ENCODE results near the gene XPO4. TPM values are rescaled to one million over a fixed set of nuclear protein-coding genes. Genes with fewer than 3 reads are reported as not detected.
"Not testable (repeated sequence)": the region's sequence is repeated elsewhere in the genome, so short reads cannot be mapped to it uniquely, and the experiment has no call there.

The XPO4 gene
- total RNA-seq, 1 experiment from 2014 or later = 34.1 TPM

- Histone ChIP-seq H3K14ac (ENCODE audit: insufficient read depth, low read length) (no peak overlapping the region), H3K79me1 (ENCODE audit: insufficient read depth, low read depth, low read length, poor library complexity, severe bottlenecking) (peaks cover 3% of the 10 kb centered on the region), H4K5ac (ENCODE audit: insufficient read length, low read depth, low read length) (no peak overlapping the region), H3K9ac (ENCODE audit: extremely low read depth, insufficient read length, low read length) (no peak overlapping the region), H3K27ac (ENCODE audit: insufficient read length, low read depth, low read length) (no peak overlapping the region), H3K56ac (ENCODE audit: insufficient read length, low read depth, low read length) (no peak overlapping the region), H3K23me2 (ENCODE audit: insufficient read length, low read depth, low read length, poor library complexity, severe bottlenecking) (no peaks in the 10 kb centered on the region), H3K4ac (ENCODE audit: low read depth, low read length) (no peak overlapping the region), H2BK5ac (ENCODE audit: insufficient read length, low read length) (no peak overlapping the region), H4K20me1 (ENCODE audit: control insufficient read depth, insufficient read depth, insufficient read length) (no peaks in the 10 kb centered on the region), H2BK120ac (ENCODE audit: low read depth, low read length, poor library complexity, severe bottlenecking) (no peak overlapping the region), H2BK15ac (ENCODE audit: low read depth, low read length) (no peak overlapping the region), H4K91ac (ENCODE audit: insufficient read length, low read depth, low read length) (no peak overlapping the region), H3K4me1 (ENCODE audit: insufficient read depth, low read length) (peaks cover 5% of the 10 kb centered on the region; the same call in 1 of the 2 replicates), H2BK20ac (ENCODE audit: low read depth, low read length, poor library complexity, severe bottlenecking) (no peak overlapping the region), H3K9me3 (ENCODE audit: control insufficient read depth, low read depth, low read length) (no peaks in the 10 kb centered on the region), H3K4me2 (ENCODE audit: insufficient read depth, insufficient read length, low read length) (no peak overlapping the region), H2AFZ (ENCODE audit: low read length) (no peak overlapping the region), H3K27me3 (ENCODE audit: insufficient read depth, low read length) (no peaks in the 10 kb centered on the region), H4K8ac (replicated peaks; ENCODE audit: insufficient read length, low read depth, low read length) (no peak overlapping the region), H3K23ac (ENCODE audit: insufficient read length, low read depth, low read length) (no peak overlapping the region), H3K79me2 (ENCODE audit: insufficient read depth, low read length) (peaks cover 40% of the 10 kb centered on the region; the same call in 1 of the 2 replicates), H3T11ph (ENCODE audit: low read length) (no peak overlapping the region), H2AK5ac (ENCODE audit: insufficient read length, low read length) (no peak overlapping the region), H2BK12ac (ENCODE audit: insufficient read length, low read depth, low read length) (no peak overlapping the region), H3K18ac (ENCODE audit: insufficient read length, low read depth, low read length) (no peak overlapping the region)
- WGBS (ENCODE audit: extremely low coverage, insufficient read length, low lambda C conversion rate) = no CpG with 5 or more reads among the region's 2 CpGs
- Mint-ChIP-seq H3K4me1 (peaks cover 52 to 53% of the 10 kb centered on the region in 2 experiments), H3K9me3 (peaks cover 0 to 5% of the 10 kb centered on the region in 2 experiments; a peak in 1 of 5 replicates), H3K27me3 (ENCODE audit: low read depth) (no peaks in the 10 kb centered on the region), H3K4me3 (no peak overlapping the region), H3K36me3 (ENCODE audit: insufficient read depth in 1 of 3, low read depth in 3 of 3) (peaks cover 6 to 11% (median 6%) of the 10 kb centered on the region in 3 experiments; a peak in 5 of 7 replicates), H3K27ac (no peak overlapping the region; a peak in 1 of 7 replicates)
- no peak for TF ChIP-seq CTCF (conservative IDR thresholded peaks at IDR 0.05)
- DNase-seq = no peak
Observed at GRCh38 chr13:20877902-20878301, 24.6 kb downstream of the XPO4 start.

- H3K4ac ChIP-seq (ENCODE audit: low read depth, low read length); H4K5ac ChIP-seq (ENCODE audit: insufficient read length, low read depth, low read length); H3K23me2 ChIP-seq (ENCODE audit: insufficient read length, low read depth, low read length, poor library complexity, severe bottlenecking); H2BK120ac ChIP-seq (ENCODE audit: low read depth, low read length, poor library complexity, severe bottlenecking); H3K4me3 Mint-ChIP-seq; H3K23ac ChIP-seq (ENCODE audit: insufficient read length, low read depth, low read length); H3K4me2 ChIP-seq (ENCODE audit: insufficient read depth, insufficient read length, low read length); H2BK15ac ChIP-seq (ENCODE audit: low read depth, low read length); DNase-seq; H3K4me1 ChIP-seq (ENCODE audit: insufficient read depth, low read length); H3K27ac ChIP-seq (ENCODE audit: insufficient read length, low read depth, low read length); H2AK5ac ChIP-seq (ENCODE audit: insufficient read length, low read length); H3K9me3 ChIP-seq (ENCODE audit: control insufficient read depth, low read depth, low read length); H3K14ac ChIP-seq (ENCODE audit: insufficient read depth, low read length); H2AFZ ChIP-seq (ENCODE audit: low read length); H4K91ac ChIP-seq (ENCODE audit: insufficient read length, low read depth, low read length); H2BK20ac ChIP-seq (ENCODE audit: low read depth, low read length, poor library complexity, severe bottlenecking); H3K79me1 ChIP-seq (ENCODE audit: insufficient read depth, low read depth, low read length, poor library complexity, severe bottlenecking); H3T11ph ChIP-seq (ENCODE audit: low read length); H3K27me3 ChIP-seq (ENCODE audit: insufficient read depth, low read length); H2BK12ac ChIP-seq (ENCODE audit: insufficient read length, low read depth, low read length); H3K27ac Mint-ChIP-seq; H3K9ac ChIP-seq (ENCODE audit: extremely low read depth, insufficient read length, low read length); H3K27me3 Mint-ChIP-seq (ENCODE audit: low read depth); H4K20me1 ChIP-seq (ENCODE audit: control insufficient read depth, insufficient read depth, insufficient read length); H3K9me3 Mint-ChIP-seq; H3K56ac ChIP-seq (ENCODE audit: insufficient read length, low read depth, low read length); H3K18ac ChIP-seq (ENCODE audit: insufficient read length, low read depth, low read length); H4K8ac ChIP-seq (replicated peaks; ENCODE audit: insufficient read length, low read depth, low read length); H2BK5ac ChIP-seq (ENCODE audit: insufficient read length, low read length): not testable (repeated sequence)
- peaks cover 44% of the 10 kb centered on the region in 2 experiments for H3K4me1 Mint-ChIP-seq
- WGBS (ENCODE audit: extremely low coverage, insufficient read length, low lambda C conversion rate) = no CpG with 5 or more reads among the region's 5 CpGs
- H3K36me3 Mint-ChIP-seq (ENCODE audit: insufficient read depth in 1 of 3, low read depth in 3 of 3) = peaks cover 6 to 11% (median 6%) of the 10 kb centered on the region in 3 experiments; a peak in 5 of 7 replicates
- H3K79me2 ChIP-seq (ENCODE audit: insufficient read depth, low read length) = peaks cover 39% of the 10 kb centered on the region; the same call in 1 of the 2 replicates
Observed at GRCh38 chr13:20876802-20877201, 25.7 kb downstream of the XPO4 start.

Measured in H9 (cell line).